Jurkat, Clone E6-1 (cell line): ENCODE data around the gene DSCAML1.

Experiments
- DNase-seq: peaks from one replicate; pipeline ENCODE4 v3.0.0-alpha.2; 2011; ENCODE audit warnings: low read depth, low spot score
- H3K4me3 ChIP-seq: 2 replicates; pipeline ENCODE4 v1.5.1; 2011; ENCODE audit warnings: mild to moderate bottlenecking, low read length, control low read depth, moderate library complexity

The DSCAML1 gene

GRCh38 chr11:117586392-117586791 lies 210.6 kb downstream of the DSCAML1 start:
- no peak overlapping the region for H3K4me3 ChIP-seq
- DNase-seq = no peak

- H3K4me3 ChIP-seq = no peak overlapping the region
Observed at GRCh38 chr11:117585631-117586030, 211.4 kb downstream of the DSCAML1 start.

DNA sequence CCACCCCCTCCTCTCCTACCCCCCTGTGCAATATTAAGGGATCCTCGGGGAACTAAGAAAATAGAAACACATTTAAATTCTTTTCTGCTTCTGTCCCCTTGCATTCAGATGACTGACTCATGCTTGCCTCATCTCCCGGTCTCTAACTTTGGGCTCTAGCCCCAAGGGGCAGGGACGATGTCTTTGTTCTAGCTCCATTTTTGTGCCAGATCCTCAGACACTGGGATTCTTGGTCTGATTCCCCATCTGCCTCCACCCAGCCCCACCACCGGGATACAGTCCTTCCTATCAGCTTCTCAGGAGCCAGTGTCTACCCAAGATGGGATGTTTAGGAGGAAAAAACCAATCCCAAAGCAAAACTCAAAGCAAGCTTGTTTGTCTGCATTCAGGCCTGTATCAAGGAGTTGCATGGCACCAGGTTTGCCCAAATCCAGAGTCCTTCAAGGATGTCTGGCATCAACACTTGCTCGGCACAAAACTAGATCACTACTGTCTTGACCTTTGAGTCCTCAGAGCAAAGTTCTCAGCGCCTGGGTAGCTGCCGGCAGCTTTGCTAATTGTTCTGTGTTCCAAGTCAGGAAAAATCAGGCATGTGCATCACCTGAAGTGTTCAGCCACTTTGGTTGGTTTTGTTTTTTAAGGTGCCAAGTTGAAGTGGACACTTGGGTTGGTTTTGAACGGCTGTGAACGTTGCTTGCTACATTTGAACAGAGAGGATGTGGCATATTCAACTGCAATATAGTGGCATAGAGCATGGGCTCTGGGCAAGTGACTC lies 212.8 kb downstream of the DSCAML1 start:
- no peak for DNase-seq

More at GRCh38 chr11:117585631-117586030, 211.4 kb downstream of the DSCAML1 start:
- DNase-seq = no peak

DNA sequence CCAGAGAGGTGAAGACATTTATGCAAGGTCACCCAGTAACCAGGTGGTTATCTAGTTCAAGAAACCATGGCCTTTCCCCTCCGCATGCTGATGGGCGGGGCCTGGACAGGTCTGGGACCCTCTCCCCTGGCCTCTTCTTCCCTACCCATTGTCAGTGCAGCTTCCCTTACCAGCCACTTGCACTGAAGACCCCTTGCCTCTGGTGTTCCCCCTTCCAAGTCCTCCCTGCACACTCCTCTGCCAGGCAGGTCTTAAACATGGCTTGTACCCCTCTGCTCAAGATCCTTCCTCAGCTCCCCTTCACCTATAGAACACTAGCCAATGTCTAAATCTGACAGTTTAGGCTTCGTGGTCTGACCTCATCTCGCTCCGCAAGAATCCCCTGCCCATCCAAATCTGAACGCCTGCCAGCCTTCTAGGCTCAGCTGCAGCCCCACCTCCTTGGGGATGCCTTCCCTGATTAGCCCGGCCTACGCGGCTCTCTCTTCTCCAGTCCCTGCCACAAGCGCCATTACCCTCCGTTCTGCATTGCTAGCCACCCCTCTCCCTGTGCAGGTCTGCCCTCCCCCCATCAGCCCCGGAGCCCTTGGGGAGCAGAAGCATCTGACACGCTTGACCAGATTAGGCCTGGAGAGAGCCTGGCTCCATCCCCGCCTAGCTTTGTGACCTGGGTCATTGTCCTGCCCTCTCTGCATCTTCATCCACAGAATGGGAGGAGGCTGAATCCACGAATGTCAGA lies 213.8 kb downstream of the DSCAML1 start:
- DNase-seq = no peak
- no peak overlapping the region for H3K4me3 ChIP-seq

More for the DNA sequence above, 212.8 kb downstream of the DSCAML1 start:
- no peak overlapping the region for H3K4me3 ChIP-seq

GRCh38 chr11:117582433-117582832 lies 214.6 kb downstream of the DSCAML1 start:
- DNase-seq = no peak
- no peak overlapping the region for H3K4me3 ChIP-seq

DNA sequence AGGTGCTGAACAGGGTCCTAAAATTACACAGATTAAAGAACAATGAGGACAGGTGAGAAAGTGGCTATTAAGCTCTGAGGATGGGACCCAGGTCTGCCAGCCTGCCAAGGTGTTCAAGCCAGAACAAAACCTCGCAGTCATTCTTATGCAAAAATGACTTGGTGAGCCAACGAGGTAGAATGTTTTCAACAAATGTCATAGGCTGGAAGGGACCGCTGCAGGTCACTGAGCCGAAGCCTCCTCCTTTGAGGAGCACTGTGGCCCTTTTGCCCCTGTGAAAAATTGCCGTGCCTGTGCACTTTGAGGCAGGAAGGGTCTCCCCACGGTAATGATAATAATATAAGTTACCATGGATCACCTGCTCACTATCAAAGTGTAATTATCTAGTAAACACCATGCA lies 216.2 kb downstream of the DSCAML1 start:
- no peak for DNase-seq
- no peak overlapping the region for H3K4me3 ChIP-seq

GRCh38 chr11:117579161-117579560 lies 217.9 kb downstream of the DSCAML1 start:
- H3K4me3 ChIP-seq = no peak overlapping the region
- DNase-seq = no peak

- no peak for DNase-seq
- no peak overlapping the region for H3K4me3 ChIP-seq
Observed at GRCh38 chr11:117575856-117576255, 221.2 kb downstream of the DSCAML1 start.

GRCh38 chr11:117574551-117574950 lies 222.5 kb downstream of the DSCAML1 start:
- H3K4me3 ChIP-seq = no peak overlapping the region
- DNase-seq = no peak

DNA sequence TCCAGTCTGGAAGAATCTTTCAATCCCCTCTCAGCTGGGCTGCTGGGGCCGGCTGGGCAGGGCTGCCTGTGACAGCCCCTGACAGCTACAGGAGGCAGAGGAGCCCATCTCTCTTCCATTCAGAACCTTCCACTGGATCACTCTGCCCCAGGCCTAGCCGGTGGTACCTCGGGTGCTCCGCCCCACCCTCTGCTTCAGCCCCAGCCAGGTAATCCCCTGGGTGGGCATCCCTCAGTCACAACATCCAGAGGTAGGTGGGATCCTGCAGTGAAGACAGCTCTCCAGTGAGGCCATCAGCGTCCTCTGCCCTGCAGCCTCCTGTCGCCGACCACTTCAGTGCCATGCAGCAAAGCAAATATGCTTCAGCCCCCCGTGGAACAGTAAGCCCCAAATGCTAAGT lies 223.7 kb downstream of the DSCAML1 start:
- H3K4me3 ChIP-seq = no peak overlapping the region
- DNase-seq = no peak

DNA sequence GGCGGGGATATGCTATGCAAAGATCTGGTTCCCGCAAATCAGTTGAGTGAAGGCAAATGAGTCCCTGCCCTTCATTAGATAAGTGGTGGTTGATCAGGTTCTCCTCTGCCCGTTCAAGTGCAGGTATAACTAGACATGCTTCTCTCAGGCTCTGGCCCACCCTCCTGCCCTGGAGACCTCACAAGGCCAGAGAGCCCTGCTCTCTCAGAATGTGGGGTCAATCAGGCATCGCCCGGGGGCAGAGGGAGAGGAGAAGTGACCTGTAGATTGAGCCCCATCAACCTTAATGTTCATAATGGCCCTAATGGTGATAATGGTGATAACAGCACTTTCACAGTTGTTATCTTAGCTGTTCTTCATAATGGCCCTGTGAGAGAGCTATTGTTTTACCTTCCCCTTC lies 224.3 kb downstream of the DSCAML1 start:
- no peak overlapping the region for H3K4me3 ChIP-seq
- DNase-seq = no peak

DNA sequence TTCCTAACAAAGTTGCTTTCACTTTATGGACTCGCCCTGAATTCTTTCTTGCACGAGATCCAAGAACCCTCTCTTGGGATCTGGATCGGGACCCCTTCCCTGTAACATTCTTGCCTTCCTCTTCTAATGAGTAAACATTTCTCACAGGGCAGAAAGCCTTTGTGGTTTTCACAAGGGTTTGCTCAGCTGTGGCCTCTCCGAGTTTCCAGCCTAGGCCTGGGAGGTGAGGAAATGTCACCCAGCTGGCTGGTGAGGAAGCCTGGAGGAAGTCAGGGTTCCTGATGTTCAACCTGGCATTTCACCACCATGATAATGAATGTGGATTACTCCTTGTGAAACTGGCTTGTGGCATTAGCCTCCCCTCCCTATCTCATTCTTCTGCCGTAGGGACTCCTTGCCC lies 224.9 kb downstream of the DSCAML1 start:
- DNase-seq = no peak
- no peak overlapping the region for H3K4me3 ChIP-seq

- no peak overlapping the region for H3K4me3 ChIP-seq
- no peak for DNase-seq
Observed at GRCh38 chr11:117570701-117571100, 226.3 kb downstream of the DSCAML1 start.

DNA sequence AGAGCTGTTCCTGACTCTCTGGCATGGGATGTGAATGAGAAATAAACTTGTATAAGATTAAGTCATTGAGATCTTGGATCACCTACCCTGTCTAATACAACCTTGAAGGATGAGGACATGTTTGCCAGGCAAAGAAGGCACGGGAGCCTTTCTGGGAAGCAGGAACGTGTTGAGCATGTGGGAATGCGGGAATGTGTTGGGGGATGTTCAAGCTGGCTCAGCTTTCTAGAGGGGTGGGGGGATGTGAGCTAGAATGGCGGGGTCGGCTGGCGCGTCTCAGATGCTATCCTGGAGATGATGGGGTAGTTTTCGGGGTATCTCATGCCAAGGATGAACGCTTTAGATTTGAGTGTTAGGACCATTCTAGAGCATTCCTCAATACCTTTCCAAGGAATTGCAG lies 227.1 kb downstream of the DSCAML1 start:
- no peak overlapping the region for H3K4me3 ChIP-seq
- no peak for DNase-seq

- no peak for DNase-seq
Observed at GRCh38 chr11:117565709-117566108, 231.3 kb downstream of the DSCAML1 start.

DNA sequence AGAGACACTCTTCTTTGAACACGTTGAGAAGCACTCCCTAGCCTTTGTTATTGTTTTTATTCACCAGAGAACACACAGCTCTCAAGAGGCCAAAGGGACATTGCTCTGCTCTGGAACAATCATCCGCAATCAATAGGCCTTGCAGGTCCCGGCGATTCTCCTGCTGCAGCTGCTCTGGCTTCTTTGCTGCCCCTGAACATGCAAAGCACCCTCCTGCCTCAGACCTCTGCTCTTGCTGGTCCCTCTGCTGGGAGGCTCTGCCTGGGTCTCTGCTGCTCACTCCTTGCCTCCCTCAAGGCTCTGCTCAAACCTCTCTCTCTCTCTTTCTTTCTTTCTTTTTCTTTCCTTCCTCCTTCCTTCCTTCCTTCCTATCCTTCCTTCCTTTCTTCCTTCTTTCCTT lies 232.7 kb downstream of the DSCAML1 start:
- DNase-seq = no peak
- H3K4me3 ChIP-seq = no peak overlapping the region

More at GRCh38 chr11:117565709-117566108, 231.3 kb downstream of the DSCAML1 start:
- no peak overlapping the region for H3K4me3 ChIP-seq

DNA sequence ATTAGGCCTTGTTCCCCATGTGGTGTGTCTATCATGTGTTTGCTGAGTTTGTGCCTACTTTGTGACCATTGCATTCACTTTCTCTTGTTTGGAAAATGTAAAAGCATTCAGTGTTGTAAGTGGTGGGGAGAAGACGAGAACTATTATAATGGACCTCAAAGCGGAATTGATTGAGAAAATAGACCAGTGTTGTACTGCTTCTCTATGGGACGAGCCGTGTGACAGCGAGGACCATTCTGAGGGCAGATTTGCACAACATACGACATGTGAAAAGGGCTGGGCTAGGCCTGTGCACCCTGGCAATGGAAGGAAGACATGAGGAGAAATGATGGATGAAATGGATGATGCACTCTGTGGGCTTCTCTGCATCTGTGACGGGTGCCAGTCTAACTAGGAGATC lies 233.5 kb downstream of the DSCAML1 start:
- H3K4me3 ChIP-seq = no peak overlapping the region
- DNase-seq = no peak

GRCh38 chr11:117562136-117562535 lies 234.9 kb downstream of the DSCAML1 start:
- DNase-seq = no peak
- no peak overlapping the region for H3K4me3 ChIP-seq

- H3K4me3 ChIP-seq = no peak overlapping the region
- no peak for DNase-seq
Observed at GRCh38 chr11:117560780-117561530, 236.1 kb downstream of the DSCAML1 start.

- no peak for DNase-seq
- H3K4me3 ChIP-seq = no peak overlapping the region
Observed at GRCh38 chr11:117559698-117560097, 237.3 kb downstream of the DSCAML1 start.
